Ammon's horn (tissue), 1 donor: Measurements from ENCODE around the gene PTPN7.
"Not testable (repeated sequence)": the region's sequence is repeated elsewhere in the genome, so short reads cannot be mapped to it uniquely, and the experiment has no call there.

Source experiments
- DNase-seq: peaks from one replicate; pipeline ENCODE4 v3.0.0-alpha.2; 2016; ENCODE audit warnings: low spot score

Gene PTPN7

GRCh38 chr1:202189918-202190715, 29.7 kb upstream of the PTPN7 start:
- DNase-seq, result no peak

GRCh38 chr1:202189001-202189790, 28.8 kb upstream of the PTPN7 start:
- DNase-seq, result peak; percentile 64

DNA sequence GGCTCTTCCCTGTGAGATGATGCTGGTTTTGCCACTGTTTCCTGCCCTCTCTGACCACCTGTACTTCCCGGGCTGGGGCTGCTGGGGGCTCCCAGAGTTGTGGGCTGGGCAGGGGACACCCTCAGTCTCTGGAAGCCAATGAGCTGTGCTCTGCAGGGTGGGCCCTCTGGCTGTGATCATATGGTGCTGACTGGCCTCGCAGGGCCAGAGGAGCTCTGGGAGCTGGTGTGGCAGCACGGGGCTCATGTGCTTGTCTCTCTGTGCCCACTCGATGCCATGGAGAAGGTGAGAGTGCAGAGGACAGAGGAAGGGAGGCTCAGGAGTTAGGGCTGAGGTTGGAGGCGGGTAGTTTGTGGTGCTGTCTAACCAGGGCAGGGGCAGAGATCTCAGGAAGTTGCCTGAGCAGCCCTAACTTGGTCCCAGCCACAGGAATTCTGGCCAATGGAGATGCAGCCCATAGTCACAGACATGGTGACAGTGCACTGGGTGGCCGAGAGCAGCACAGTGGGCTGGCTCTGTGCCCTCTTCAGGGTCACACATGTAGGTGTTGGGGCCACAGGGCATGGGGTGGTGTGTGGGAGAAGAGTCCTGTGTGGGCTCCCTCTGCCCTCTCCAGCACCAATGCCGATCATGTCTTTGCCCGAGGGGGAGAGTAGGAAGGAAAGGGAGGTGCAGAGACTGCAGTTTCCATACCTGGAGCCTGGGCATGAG, 27.4 kb upstream of the PTPN7 start:
- DNase-seq, result no peak

DNA sequence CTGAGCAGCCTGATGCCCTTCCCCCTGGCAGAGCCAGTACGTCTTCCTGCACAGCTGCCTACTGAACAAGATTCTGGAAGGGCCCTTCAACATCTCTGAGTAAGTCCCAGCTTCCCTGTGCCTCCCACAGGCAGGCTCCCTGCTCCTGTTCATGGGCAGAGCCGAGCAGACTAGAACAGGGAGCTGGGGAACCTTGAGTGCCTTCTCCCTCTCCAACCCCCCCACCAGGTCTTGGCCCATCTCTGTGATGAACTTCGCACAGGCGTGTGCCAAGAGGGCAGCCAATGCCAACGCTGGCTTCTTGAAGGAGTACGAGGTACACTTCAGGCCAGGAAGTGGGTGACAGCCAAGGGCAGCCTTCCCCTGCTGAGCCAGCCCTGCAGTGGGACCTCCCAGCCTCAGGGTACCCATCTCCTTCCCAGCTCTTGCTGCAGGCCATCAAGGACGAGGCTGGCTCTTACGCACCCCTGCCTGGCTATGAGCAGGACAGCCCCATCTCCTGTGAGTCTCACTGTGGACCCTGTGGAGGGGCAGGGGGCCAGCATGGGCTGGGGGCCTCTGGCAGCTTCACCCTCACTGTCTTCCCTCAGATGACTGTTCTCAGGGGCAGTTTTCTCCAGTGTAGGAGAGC, 26.8 kb upstream of the PTPN7 start:
- DNase-seq, result no peak

DNA sequence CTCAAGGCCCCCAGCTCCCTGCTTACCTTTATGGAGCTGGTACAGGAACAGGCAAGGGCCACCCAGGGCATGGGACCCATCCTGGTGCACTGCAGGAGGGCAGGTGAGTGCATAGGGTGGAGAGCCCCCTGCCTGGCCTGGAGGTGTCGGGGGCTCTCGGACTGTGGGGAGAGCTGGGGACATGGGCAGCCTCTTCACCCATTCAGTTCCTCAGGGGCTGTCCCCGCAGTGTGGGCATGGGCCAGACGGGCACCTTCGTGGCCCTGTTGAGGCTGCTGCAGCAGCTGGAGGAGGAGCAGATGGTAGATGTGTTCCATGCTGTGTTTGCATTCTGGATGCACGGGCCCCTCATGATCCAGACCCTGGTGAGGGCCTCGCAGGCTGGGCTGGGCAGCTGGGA, 25.9 kb upstream of the PTPN7 start:
- DNase-seq, result no peak

- DNase-seq, result peak; percentile 83
Measured at GRCh38 chr1:202184750-202185460, 24.5 kb upstream of the PTPN7 start.

DNA sequence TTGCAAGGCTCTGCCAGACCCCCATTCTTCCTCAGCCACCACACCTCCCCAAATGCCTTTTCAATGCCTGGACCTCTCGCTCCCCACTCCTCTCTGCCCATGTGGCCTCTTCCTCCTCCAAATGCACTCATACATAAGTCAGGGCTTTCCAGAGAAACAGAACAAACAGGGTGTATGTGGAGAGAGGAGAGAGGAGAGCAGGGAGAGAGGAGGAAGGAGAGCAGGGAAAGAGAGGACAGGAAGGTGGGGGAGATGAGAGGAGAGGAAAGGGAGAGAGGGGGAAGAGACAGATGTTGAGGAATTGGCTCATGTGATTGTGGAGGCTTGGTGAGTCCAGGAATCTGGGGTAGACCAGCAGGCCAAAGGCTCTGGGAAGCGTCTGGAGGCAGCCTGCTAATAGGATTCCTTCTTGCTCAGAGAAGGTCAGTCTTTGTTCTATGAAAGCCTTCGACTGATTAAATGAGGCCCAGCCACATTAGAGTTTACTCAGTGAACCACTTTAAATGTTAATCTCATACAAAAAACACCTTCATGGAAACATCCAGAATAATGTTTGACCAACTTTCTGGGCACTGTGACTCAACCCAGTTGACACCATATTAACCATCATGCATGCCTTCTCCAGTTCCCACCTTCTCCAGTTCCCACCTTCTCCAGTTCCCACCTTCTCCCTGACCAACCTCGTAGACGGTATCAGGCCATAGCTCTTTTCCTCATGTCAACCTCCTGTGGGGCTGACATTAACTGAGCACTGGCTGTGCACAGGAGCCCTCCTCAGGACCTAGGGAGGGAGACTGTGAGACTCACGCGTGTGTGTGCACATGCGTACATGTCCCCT, 21.9 kb upstream of the PTPN7 start:
- no peak for DNase-seq

- DNase-seq, result no peak
Measured at GRCh38 chr1:202181586-202181985, 21.2 kb upstream of the PTPN7 start.

- not testable (repeated sequence) for DNase-seq
Measured at GRCh38 chr1:202180751-202181139, 20.3 kb upstream of the PTPN7 start.

GRCh38 chr1:202179828-202180750, 19.7 kb upstream of the PTPN7 start:
- DNase-seq, result no peak

DNA sequence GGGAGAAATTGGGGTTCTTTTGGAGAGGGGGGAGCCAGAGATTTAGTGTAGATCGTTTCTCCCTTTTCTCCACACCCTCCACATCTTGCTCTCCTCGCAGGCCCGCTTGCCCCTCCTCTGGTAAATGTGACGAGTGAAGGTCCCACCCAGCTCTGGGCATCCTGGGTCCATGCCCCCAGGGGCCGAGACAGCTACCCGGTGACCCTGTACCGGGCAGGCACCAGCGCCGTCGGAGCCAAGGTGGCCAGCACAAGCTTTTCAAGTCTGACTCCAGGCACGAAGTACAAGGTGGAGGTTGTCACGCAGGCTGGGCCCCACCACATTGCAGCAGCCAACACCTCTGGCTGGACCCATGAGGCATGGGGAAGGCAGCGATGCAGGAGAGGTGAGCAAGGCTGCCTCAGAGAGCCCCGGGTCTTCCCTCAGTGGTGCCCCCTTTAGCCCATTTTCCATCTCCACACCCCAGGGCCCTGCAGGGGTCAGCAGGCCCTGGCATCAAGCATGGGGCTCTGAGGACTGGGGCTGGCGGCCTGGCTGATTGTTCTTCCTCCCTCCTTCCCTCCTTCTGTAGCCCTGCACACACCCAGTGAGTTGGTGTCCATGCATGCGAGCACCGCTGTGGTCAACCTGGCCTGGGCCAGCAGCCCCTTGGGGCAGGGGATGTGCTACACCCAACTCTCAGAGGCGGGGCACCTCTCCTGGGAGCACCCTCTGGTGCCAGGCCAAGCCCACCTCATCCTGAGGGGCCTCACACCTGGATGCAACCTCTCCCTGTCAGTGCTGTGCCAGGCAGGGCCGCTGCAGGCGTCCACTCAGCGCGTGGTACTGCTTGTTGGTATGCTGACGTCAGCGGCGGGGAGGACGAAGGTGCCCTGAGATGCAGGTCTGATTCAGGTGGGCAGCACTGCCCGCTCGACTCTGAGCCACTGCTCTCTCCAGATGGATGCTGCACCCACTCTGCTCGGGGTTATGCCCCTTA, 16.8 kb upstream of the PTPN7 start:
- no peak for DNase-seq

GRCh38 chr1:202173993-202174392, 13.6 kb upstream of the PTPN7 start:
- no peak for DNase-seq

GRCh38 chr1:202172015-202172355, 11.6 kb upstream of the PTPN7 start:
- no peak for DNase-seq

DNA sequence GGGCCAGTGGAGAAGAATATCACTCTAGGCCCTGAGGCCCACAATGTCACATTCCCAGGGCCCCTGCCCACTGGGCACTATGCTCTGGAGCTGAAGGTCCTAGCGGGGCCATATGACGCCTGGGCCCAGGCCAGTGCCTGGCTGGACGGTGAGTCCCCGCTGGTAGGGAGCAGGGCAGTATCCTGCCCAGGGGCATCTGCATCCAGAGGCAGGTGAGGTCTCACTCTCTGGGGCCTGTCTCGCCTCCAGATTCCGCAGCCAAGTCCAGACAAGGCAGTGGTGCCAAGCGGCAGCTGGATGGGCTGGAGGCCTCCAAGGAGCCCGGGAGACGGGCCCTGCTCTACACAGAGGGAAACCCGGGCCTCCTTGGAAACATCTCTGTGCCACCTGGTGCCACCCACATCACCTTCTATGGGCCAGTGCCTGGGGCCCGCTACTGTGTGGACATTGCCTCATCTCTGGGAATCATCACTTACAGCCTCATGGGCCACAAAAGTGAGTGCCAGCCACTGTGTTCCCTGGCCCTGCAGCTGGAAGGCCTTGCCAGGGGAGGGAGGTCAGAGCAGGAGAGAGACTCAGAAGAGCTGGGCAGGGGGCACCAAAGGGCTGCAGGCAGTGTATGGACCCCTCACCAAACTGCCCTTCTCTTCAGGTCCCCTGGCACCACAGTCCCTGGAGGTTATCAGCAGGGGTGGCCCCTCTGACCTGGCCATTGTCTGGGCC, 11.1 kb upstream of the PTPN7 start:
- DNase-seq, result no peak

- DNase-seq, result no peak
Measured at GRCh38 chr1:202170726-202171125, 10.3 kb upstream of the PTPN7 start.

- DNase-seq, result no peak
Measured at GRCh38 chr1:202168861-202169260, 8.5 kb upstream of the PTPN7 start.

DNA sequence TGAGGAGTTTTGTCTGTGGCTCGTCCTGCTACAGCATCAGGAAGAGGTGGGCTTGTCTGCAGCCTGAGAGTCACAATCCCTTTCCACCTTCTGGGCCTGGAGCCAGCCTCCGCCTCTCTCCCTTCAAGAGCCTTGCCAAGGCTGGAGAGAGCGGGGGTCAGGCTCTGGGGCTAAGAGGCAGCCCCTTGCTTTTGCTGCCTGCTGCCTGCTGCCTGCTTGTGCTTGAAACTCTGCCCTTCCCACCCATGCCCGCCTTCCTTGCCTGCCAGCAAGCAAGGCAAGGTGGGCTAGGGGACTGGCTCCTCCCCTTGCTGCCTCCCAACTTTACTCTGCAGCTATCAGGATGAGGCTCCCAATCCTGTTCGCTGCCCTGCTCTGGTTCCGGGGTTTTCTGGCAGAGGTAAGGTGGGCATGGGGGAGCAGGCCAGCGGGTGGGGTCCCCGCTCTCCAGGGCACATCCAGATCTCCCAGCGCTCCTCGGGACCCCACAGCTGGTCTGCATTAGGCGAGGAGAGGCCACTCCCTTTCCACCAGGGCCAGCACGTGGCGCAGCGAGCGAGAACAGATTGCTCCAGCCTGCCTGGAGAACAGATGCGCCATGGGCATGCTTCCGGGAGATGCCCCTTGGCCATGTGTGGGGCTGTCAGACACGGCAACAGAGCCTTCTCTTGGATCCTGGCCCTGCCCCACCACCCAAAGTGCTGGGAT, 7.5 kb upstream of the PTPN7 start:
- DNase-seq, result no peak
